Stimulated activated CD4-positive, alpha-beta T cell treated with anti-CD3 and anti-CD28 coated beads, Interleukin-1b, Interleukin-23, amount 100 ng/mL, for 1 hour (primary cell): ENCODE results near the gene TCTN1.
A peak's percentile ranks its signal among the peaks of the same experiment; 100 is the strongest.
"Not testable (repeated sequence)": the region's sequence is repeated elsewhere in the genome, so short reads cannot be mapped to it uniquely, and the experiment has no call there.

Source experiments
- DNase-seq, 2 donors: peaks; one replicate each; pipeline ENCODE4 v3.0.0-alpha.2; 2020; ENCODE audit warnings: low read depth in 2 of 2

Gene TCTN1

DNA sequence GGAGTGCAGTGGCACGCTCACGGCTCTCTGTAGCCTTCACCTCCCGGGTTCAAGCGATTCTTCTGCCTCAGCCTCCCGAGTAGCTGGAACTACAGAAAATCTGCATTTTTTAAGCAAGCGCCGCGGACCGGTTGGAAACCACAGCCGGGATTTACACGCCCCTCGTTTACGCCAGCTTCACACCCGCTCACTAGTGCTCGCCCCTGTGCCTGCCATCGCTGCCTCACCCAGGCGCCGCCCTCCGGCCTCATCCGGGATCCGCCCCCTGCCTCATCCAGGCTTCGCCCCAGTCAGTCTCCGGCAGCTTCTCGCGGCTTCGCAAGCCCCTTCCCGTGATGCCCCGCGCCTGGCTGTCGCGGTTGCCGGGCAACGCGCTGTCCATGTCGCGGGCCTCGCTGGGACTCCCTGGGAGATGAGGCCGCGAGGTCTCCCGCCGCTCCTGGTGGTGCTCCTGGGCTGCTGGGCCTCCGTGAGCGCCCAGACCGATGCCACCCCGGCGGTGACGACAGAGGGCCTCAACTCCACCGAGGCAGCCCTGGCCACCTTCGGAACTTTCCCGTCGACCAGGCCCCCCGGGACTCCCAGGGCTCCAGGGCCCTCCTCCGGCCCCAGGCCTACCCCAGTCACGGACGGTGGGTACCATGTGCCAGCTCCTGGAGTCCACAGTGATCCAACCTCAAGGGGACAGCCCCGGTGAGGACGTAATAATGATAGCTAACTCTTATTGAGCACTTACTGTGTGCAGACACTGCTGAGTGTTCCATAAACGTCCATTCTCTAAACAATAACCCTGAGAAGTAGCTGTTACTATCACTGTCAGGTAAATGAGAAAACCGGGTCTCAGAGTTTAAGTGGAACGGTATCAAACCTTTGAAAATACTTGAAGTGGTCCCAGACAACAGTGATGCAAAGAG lies at the start of gene TCTN1:
TCTN1 (plus strand) TSS at position 359 of the 914 bp plus-strand sequence; CDS start at position 413, 54 bp downstream.
- DNase-seq: peak; percentile 88 to 93

DNA sequence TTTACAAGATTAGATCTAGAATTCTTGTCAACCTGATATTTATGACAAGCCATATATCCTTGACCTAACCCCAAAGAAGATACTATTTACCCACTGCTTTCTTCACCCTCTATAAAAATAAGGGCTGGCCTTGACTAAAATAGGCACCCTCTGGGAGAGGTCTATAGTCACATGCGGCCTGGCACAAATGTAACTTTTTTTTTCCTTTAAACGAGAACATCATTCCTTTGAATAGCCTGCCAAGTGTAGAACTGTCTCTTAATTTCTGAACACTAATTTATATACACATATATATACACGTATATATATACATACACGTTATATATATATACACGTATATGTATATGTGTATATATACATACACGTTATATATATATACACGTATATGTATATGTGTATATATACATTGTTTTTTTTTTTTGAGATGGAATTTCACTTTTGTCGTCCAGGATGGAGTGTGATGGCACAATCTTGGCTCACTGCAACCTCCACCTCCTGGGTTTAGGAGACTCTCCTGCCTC lies 49.4 kb upstream of the TCTN1 start:
- no peak for DNase-seq

DNA sequence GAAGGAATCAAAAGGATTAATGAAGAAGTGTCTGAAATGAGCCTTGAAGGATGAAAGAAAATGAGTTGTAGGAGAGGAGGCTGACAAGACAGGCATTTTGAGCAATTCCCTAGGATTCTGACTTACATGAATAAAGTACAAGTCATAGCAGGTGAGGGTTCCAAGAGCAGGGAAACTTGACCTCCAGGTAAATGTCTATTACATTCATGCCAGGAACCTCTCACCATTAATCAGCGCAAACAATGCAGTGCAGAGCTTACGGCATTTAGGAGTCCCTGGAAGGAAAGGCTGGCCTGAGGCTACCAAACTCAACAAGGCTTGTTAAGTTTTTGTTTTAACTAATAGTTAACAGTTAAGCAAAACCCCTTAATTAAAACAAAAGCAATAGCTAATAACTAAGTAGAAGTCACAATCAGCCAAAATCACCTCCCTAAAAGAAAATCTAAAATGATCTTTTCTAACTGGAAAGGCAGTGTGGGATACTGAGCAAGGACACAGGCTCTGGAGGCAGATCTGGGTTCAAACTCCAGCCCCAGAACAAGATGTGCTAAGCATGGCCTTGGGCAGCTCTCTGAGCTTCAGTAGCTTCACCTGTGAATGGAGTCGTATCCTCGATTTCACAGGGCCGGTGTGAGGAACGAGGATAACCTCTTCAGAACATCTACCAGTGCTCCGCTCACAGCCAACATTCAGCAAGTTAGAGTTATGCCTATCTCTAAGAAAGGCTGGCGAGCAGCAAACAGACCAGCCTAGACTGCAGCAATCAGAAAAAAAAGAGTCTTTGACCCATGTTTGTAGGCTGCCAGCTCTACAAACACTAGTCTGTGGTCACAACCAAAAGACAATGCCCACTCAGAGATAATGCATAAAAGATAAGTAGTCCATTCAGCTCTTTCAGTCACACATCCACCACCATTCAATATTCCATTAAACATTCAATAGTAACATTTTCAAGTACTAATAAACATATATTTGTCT lies 47.7 kb upstream of the TCTN1 start:
- DNase-seq: no peak

DNA sequence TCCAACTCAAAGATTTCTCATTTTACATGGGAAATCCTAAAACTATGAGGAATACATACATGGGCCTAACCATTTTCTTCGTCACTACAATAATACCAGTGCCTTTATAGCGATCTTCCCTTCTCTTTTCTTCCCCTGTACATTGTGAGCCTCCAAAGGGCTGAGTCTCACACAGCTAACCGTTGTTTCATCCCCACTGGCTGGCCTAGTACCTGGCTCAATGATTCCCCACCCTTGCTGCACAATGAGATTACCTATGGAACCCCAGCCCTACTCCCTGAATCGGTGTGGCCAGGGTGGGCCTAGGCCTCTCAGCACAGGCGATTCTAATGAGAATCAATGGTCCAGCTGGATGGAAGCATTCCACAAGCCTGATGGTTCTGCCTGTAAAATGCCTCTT lies 46.9 kb upstream of the TCTN1 start:
- DNase-seq: no peak

DNA sequence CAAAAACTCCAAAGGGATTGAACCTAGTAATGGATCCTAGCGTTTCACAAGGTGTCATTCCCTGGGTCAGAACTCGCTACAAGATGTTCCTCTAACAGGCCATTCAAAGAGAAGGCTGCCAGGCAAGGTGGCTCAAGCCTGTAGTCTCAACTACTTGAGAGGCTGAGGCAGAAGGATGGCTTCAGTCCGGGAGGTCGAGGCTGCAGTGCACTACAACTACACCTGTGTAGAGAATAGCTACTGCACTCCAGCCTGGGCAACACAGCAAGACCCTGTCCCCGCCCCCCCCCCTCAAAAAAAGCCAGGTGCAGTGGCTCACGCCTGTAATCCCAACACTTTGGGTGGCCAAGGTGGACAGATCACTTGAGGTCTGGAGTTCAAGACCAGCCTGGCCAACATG lies 45.2 kb upstream of the TCTN1 start:
- no peak for DNase-seq

DNA sequence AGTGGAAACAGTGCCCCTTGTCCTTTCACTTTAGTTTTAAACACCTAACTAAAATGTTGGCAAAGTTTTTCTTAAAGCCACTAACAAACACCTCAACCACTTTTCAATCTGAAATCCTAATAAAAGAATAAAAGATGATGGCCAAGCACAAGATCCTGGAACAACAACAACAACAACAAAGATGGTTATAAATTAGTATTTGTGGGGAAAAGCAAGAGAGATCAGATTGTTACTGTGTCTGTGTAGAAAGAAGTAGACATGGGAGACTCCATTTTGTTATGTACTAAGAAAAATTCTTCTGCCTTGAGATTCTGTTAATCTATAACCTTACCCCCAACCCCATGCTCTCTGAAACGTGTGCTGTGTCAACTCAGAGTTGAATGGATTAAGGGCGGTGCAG lies 44.1 kb upstream of the TCTN1 start:
- DNase-seq: not testable (repeated sequence)

DNA sequence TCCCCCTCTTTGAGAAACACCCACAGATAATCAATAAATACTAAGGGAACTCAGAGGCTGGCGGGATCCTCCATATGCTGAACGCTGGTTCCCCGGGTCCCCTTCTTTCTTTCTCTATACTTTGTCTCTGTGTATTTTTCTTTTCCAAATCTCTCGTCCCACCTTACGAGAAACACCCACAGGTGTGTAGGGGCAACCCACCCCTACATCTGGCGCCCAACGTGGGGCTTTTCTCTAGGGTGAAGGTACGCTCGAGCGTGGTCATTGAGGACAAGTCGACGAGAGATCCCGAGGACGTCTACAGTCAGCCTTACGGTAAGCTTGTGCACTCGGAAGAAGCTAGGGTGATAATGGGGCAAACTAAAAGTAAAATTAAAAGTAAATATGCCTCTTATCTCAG lies 43.1 kb upstream of the TCTN1 start:
- not testable (repeated sequence) for DNase-seq

DNA sequence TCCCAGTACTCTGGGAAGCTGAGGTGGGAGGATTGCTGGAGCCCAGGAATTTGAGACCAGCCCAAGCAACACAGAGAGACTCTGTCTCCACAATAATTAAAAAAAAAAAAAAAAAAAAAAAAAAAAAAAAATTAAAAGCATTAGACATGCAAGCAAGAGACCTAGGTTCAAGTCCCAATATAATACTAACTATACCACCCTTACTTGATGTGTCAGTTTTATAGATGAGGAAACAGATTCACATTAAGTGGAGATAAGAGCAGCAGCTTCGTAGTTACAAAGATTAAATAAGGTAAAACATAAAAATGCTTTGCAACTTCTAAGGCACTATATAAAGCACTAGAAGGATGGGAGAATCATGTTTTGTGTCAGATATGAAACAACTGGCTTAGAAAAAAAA lies 39.9 kb upstream of the TCTN1 start:
- DNase-seq: no peak

DNA sequence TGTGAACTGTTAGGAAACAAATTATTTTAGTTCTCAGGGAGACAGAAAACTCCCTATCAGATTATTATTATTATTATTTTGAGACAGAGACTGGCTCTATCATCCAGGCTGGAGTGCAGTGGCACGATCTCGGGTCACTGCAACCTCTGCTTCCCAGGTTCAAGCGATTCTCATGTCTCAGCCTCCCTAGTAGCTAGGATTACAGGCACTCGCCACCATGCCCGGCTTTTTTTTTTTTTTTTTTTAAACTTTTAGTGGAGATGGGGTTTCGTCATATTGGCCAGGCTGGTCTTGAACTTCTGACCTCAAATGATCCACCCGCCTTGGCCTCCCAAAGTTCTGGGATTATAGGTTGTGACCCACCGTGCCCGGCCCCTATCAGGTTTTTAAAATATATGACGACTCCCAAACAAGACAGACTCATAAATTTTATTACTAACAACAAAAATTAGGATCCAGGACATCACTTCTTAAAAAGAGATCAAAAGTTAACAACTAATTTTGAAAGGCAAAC lies 39.2 kb upstream of the TCTN1 start:
- not testable (repeated sequence) for DNase-seq

DNA sequence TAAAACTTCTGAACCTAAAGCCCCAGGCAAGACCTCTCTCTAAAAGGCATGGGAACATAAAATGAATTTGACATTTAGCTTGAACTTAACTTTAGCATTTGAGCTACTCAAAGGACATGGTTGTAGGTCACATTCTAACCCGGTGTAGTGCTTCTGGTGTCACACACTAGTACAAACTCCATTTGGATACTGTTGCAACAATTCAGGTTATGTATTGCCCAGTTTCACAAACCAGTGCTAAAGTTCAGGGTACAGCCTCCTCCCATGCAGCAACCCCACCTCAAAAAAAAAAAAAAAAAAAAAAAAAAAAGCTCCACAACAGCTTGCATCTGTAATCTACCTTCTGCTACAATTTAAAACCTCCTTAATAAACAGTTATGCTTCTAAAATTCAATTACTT lies 38.6 kb upstream of the TCTN1 start:
- no peak for DNase-seq

DNA sequence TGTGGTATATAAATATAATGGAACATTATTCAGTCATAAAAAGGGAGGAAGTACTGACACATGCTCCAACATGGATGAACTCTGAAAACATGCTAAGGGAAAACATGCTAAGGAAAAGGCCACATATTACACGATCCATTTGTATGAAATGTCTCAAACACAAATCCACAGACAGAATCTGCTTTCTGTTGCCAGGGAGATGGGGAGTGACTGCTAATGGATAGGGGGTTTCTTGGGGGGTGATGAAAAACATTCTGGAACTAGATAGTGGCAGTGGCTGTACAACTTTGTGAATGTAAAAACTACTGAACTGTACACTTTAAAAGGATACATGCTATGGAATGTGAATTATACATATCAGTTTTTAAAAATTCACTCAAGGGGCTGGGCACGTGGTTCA lies 37.4 kb upstream of the TCTN1 start:
- no peak for DNase-seq

DNA sequence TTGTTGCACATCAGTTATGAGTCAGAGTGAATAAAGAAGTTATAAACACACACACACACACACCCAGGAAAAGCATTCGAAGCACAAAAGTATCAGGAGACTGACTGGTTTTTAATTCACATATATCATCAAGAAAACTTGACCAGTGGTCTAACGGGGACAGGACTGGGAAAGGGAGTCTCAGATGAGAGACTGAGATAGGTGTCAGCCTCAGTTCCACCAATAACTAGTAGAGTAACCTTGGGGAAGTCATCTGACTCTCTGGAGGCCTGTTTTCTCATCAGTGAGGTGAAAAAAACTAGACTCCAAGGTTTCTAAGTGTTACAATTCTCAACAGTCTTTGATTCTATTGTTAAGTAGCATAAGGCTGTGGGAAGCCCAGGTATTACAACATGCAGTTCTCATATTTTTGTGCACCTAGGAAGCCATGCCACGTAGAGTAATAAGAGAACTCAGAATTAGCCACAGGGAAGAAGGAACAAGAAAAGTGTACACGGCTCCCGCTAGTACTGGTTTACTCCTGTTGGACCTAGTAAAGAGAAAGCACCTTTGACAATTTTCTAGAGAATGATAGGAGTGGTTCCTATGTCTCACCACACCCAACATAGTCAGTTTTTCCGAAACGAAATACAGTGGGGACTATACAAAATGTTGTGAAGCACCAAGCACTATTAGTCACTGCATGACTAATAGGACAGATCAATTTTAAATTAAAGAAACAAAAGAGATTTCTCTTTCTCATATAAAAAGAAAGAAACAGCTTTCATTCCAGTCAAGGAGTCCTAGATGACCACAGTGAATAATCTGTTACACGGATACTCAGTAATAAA lies 35.9 kb upstream of the TCTN1 start:
- no peak for DNase-seq

DNA sequence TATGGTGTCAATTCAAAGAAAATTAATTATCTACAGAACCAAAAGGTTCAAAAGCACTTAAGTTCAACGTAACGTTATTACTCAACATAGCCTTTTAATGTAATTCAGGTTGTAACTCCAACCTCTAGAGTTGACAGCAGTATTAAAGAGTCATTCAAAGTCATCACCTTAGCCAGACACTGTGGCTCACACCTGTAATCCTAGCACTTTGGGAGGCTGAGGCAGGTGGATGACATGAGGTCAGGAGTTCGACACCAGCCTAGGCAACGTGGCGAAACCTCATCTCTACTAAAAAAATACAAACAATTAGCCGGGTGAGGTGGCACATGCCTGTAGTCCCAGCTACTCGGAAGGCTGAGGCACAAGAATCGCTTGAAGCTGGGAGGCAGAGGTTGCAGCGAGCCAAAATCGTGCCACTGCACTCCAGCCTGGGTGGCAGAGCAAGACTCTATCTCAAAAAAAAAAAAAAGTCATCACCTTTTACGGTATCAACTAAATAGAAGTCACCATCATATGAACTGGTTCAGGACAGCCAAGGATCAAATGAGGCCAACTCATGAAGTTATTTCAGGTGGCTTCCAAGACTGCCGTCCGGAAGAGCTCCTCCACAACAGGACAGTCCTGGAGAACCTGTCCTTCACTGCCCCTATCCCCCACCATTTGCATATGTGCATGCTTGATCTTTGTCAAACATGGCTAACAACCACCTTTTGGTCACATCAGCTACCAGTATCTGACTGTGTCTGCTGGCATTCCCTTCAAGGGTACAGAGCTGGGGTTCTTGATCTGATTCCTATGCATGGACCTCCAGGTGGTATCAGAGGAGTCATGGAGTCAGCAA lies 35.0 kb upstream of the TCTN1 start:
- DNase-seq: no peak

DNA sequence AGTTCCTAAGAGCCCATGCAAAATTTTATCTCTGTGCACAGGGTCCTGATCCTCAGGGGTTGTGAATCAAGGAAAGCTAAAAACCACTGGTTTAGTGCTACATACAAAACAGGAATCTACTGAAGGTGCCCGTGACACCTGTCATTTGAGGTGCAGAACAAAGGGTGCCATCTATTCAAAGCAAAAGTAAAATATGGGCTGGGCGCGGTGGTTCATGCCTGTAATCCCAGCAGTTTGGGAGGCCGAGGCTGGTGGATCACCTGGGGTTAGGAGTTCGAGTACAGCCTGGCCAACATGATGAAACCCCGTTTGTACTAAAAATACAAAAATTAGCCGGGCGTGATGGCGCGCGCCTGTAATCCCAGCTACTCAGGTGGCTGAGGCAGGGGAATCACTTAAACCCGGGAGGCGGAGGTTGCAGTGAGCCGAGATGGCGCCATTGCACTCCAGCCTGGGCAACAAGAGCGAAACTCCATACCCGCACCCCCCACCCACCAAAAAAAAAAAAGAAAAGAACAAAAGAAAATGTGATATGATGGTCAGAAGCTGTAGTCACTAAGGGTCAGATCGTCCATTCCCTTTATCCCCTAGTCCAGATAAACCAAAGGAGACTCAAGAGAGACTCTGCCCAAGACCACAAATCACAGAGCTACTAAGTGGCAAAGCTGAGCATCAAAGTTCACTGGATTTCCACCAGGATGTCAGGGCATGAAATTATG lies 34.2 kb upstream of the TCTN1 start:
- no peak for DNase-seq

DNA sequence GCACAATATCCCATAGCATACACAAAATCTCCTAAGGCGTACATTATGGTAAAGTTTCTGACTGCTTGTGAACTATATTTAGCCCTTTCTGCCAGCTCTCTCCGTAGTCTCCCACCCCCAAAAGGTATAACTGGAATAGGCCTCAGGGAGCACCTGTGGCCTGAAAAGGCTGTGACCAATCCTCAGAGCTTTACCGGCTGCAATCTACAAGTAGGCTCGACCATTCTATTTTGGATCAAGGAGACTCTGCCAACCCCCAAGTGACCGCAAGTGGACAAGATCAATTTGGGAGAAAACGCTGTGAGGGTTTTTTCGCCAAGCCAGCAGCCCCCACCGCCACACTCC lies 32.0 kb upstream of the TCTN1 start:
- no peak for DNase-seq

DNA sequence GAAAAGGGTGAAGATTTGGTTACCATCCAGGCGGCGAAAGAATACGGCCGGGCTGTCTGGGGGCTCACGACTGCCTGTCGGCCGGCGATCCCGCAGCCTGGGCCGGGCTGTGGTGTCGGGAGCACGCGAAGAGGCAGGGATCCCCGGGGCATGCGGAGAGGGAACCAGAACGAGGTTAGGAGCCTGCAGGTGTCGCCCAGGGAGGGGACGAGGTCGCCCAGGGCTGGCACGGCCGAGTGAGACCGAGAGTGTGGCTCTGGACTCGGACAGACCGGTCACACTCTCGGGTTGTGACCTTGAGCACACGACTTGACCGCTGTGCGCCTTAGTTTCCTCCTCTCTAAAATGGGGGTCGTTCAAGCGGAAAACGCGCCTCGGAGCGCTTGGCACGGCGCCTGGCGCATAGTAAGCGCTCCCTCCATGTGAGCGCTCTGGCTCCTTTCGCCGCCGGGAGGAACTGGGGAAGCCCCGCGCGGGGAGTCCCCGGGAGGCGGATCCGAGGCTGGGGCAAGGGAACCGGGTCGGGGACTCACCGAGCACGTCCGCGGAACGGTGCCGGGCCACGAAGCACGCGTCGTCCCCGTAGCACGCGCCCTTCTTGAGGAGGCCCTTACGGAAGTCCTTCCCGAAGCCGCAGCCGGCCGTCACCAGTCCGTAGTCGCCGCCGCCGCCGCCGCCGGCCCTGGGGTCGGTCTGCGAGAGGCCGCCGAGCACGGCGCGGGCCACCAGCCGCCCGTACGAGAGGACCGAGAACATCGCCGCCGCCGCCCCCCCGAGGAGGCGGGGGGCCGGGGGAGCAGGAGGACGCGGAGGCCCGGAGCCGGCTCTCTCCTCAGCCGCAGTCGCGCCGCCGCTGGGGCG lies 31.4 kb upstream of the TCTN1 start:
- peak; percentile 64 to 69 for DNase-seq

DNA sequence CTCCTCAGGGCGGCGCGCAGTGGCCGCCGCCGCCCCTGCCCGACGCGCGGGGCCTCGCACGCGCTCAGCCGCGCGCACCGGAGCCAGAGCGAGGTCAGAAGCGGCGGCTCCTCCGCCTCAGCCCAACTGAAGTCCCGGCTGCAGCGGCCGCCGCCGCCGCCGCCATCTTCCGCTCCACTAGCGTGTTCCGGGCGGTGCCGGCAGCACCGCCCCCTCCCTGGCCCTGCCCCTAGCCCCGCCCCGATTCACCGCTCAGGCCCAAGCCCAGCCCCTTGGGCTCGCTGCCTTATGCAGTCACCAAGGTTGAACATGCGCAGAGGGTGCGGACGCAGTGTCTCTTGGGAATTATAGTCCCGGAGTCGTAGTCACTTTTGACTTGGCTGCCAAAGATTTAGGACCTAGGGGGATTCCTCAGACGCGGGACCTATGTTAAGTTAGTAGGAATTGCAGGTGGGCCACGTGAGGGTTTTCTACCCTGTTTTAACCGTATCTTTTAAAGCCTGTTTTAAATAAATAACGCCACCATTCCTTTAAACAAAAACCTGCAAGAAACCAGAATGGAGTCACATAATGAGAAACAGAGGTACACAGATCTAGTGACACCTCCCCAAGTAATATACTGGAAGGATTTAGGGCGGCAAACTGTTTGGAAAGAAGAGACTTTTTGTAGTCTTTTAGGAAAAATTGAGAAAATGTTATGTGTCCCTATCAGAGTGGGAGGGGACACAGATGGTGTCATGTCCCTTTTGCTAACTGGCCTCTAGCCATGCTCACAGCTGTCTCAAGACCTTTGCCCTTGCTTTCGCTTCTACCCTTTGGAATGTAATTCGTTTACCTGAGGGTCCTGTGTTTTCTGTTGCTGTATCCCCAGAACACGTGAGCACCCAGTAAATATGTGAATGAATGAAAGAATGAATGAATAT lies 30.5 kb upstream of the TCTN1 start, which contains the start of gene PPTC7:
PPTC7 (minus strand) TSS at position 182 of the 923 bp plus-strand sequence. CDS start 287 bp downstream, outside the sequence.
- DNase-seq: peak; percentile 95 to 96
